Mucosa of descending colon (tissue), 3 donors: ENCODE results near the gene GMDS. TPM values are rescaled to one million over a fixed set of nuclear protein-coding genes. Genes with fewer than 3 reads are reported as not detected.

Source experiments
- ATAC-seq: fragments of 200-7000 bp; cut with Tn5 transposase; one replicate; pipeline ENCODE4 v1.9.1; 2020; ENCODE audit warnings: mild to moderate bottlenecking, moderate library complexity
- DNase-seq, 3 donors: peaks; one replicate each; pipeline ENCODE4 v3.0.0-alpha.2; 2020
- H3K36me3 ChIP-seq: fragments of 200-600 bp; one replicate; pipeline ENCODE4 v1.8.0; 2021; ENCODE audit warnings: low read depth, mild to moderate bottlenecking
- H3K4me1 ChIP-seq: fragments of 200-600 bp; one replicate; pipeline ENCODE4 v1.8.0; 2021; ENCODE audit warnings: low read depth, mild to moderate bottlenecking
- H3K4me3 ChIP-seq: fragments of 200-600 bp; one replicate; pipeline ENCODE4 v1.8.0; 2021; ENCODE audit warnings: mild to moderate bottlenecking
- H3K9me3 ChIP-seq: fragments of 200-600 bp; one replicate; pipeline ENCODE4 v1.8.0; 2021; ENCODE audit warnings: mild to moderate bottlenecking
- CTCF ChIP-seq: fragments of 200-600 bp; IDR thresholded peaks from one replicate; pipeline ENCODE4 v1.8.0; 2022; ENCODE audit warnings: antibody characterized with exemption, mild to moderate bottlenecking
- intact Hi-C, 2 donors: fragments of 100-400 bp; cut with DNase I in 1 of 2; cut with micrococcal nuclease in 1 of 2; formaldehyde crosslinking; loops; one replicate each; pipeline versions ENCODE4 v1.11.0 to v1.11.1; 2022; cut with DNase I, micrococcal nuclease
- total RNA-seq, 3 donors: library from RNA; stranded (reverse); fragmentation: NEBNext Ultra II Directional in 2 of 3; extraction: Animal tissue kit (Norgen Biotek cat#: 25700) in 2 of 3; gene quantifications; one replicate each; pipeline versions ENCODE4 v1.2.1 to v1.2.4, GENCODE V29; 2021 to 2023
- donor health status: DM: no; HTN: no; CAD: no; lungs with moderate emphysema.
- donor health status: DM: no; HTN: no; CAD: no.
- donor health status: DM: no; HTN: yes; CAD: no.

GMDS gene
- total RNA-seq, 3 donors from 2014 or later = 68.0 to 228 (median 135) TPM

GRCh38 chr6:2081155-2082138 lies 164.0 kb downstream of the GMDS start:
- no peaks in the 10 kb centered on the region for H3K4me1 ChIP-seq
- H3K4me3 ChIP-seq = no peak overlapping the region
- no peak for TF ChIP-seq CTCF
- intact Hi-C loops = no loop called here
- ATAC-seq (no peak), DNase-seq (no peak)
- no peaks in the 10 kb centered on the region for H3K9me3 ChIP-seq
- H3K36me3 ChIP-seq = no peaks in the 10 kb centered on the region

DNA sequence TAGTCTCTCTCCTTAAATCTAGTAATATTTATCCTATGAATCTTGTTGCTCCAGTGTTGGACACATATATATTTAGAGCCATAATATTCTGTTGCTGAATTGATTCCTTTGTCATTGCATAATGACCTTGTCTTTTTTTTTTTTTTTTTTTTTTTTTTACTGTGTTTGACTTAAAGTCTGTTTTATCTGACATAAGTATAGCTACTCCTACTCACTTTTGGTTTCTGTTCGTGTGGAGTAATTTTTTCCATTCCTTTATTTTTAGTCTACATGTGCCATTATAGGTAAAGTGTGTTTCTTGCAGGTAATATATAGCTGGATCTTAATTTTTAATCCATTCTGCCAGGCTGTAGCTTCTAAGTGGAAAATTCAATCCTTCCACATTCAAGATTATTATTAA lies 166.5 kb downstream of the GMDS start:
- Histone ChIP-seq H3K4me3 (no peak overlapping the region), H3K9me3 (no peaks in the 10 kb centered on the region), H3K4me1 (no peaks in the 10 kb centered on the region), H3K36me3 (no peaks in the 10 kb centered on the region)
- intact Hi-C loops = no loop called here
- no peak for TF ChIP-seq CTCF
- ATAC-seq (no peak), DNase-seq (no peak)

DNA sequence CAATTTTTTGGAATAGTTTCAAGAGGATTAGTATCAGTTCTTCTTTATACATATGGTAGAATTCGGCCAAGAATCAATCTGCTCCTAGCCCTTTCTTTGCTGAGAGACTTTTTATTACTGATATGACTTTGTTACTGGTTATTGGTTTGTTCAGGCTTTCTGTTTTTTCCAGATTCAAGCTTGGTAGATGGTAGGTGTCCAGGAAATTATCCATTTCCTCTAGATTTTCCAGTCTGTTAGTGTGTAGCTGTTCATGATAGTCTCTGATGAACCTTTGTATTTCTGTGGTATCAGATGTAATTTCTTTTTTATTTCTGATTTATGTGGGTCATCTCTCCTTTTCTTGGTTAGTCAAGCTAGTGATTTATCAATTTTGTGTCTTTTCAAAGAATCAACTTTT lies 167.6 kb downstream of the GMDS start:
- Histone ChIP-seq H3K4me3 (no peak overlapping the region), H3K36me3 (no peaks in the 10 kb centered on the region), H3K4me1 (no peaks in the 10 kb centered on the region), H3K9me3 (no peaks in the 10 kb centered on the region)
- ATAC-seq = no peak
- DNase-seq = no peak
- intact Hi-C loops = no loop called here
- no peak for TF ChIP-seq CTCF

GRCh38 chr6:2073476-2073875 lies 171.9 kb downstream of the GMDS start:
- no peaks in the 10 kb centered on the region for H3K36me3 ChIP-seq
- TF ChIP-seq CTCF = no peak
- no peaks in the 10 kb centered on the region for H3K4me1 ChIP-seq
- ATAC-seq (no peak), DNase-seq (no peak)
- intact Hi-C loops = no loop called here
- H3K9me3 ChIP-seq = no peaks in the 10 kb centered on the region
- no peak overlapping the region for H3K4me3 ChIP-seq

- no peaks in the 10 kb centered on the region for H3K4me1 ChIP-seq
- intact Hi-C loops = no loop called here
- DNase-seq (no peak), ATAC-seq (no peak)
- H3K9me3 ChIP-seq = no peaks in the 10 kb centered on the region
- no peaks in the 10 kb centered on the region for H3K36me3 ChIP-seq
- H3K4me3 ChIP-seq = no peak overlapping the region
- no peak for TF ChIP-seq CTCF
These were observed 173.0 kb downstream of the GMDS start for GRCh38 chr6:2072453-2072852.
